Spinal cord (tissue), 10 donors: Measurements from ENCODE around the gene FBXL7. TPM values are rescaled to one million over a fixed set of nuclear protein-coding genes. Genes with fewer than 3 reads are reported as not detected.

Experiments used
- DNase-seq, 6 donors: peaks; one replicate each; pipeline versions ENCODE4 v3.0.0 to v3.0.0-alpha.2; 2013 to 2015; ENCODE audit warnings: low spot score in 6 of 6, low read depth in 4 of 6
- H3K27ac ChIP-seq: one replicate; pipeline ENCODE4 v1.5.1; 2013; ENCODE audit warnings: low read depth, low read length, control low read depth
- H3K27me3 ChIP-seq: one replicate; pipeline ENCODE4 v1.6.1; 2013; ENCODE audit warnings: low read length; ENCODE audit not compliant: control insufficient read depth, insufficient read depth
- H3K36me3 ChIP-seq: one replicate; pipeline ENCODE4 v1.6.1; 2013; ENCODE audit warnings: low read length; ENCODE audit not compliant: control insufficient read depth, insufficient read depth
- H3K4me1 ChIP-seq: one replicate; pipeline ENCODE4 v1.6.1; 2013; ENCODE audit warnings: low read length; ENCODE audit not compliant: control insufficient read depth, insufficient read depth
- H3K4me3 ChIP-seq: one replicate; pipeline ENCODE4 v1.5.1; 2013; ENCODE audit warnings: low read depth, low read length, control low read depth
- H3K9me3 ChIP-seq: one replicate; pipeline ENCODE4 v1.6.1; 2013; ENCODE audit warnings: low read length; ENCODE audit not compliant: control insufficient read depth, insufficient read depth
- WGBS: methylation state at CpG from one replicate; pipeline ENCODE4 v1.1.5; 2013; ENCODE audit warnings: missing lambda C conversion rate; ENCODE audit not compliant: insufficient coverage; 5-methylcytosine and 5-hydroxymethylcytosine counted together
- polyA plus RNA-seq, 2 donors: library from polyadenylated mRNA; unstranded; fragments of 120-200 nt; gene quantifications; one replicate each; pipeline ENCODE4 v1.2.1, GENCODE V29; 2013; ENCODE audit not compliant: insufficient read length in 2 of 2
- total RNA-seq, 2 donors: library from RNA; depleted of rRNA in 1 of 2; stranded (reverse); fragments of 120-200 nt in 1 of 2; fragments of >200 nt in 1 of 2; gene quantifications; one replicate each; pipeline versions ENCODE4 v1.2.3 to v1.2.4, GENCODE V29; 2013 to 2014
- donor health status: healthy.

FBXL7 gene
- total and polyA plus RNA-seq, 4 donors, result 6.9 to 29.8 (median 24.8) TPM

DNA sequence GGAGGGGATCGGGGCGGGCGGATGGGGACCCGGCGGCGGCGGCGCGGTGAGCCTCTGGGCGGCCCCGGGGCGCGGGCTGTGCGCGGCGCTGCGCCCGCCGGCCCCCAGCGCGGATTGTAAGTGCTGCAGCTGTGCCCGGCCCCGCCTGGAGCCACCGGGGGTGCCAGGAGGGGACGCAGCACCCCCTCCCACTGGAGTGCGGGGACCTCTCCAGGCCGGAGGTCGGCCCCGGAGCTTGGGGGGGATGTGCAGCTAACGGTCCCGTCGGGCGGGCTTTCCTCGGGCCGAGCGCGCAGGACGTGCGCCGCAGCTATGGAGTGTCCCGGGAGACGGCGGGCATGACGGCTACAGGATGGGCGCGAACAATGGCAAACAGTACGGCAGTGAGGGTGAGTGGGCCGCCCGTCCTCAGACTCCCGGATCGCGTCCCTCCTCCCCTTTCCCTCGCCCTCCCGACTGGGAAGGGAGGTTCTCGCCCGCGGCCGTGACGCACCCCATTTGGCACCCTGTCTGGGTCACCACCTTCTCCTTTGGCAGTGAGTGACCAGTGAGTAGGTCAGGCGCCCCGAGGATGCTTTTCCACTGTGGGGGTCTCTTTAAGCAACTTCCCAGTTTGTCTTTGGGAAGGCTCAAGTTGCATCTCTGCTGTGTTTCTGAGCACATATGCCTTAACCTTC lies 483 bp downstream of the FBXL7 start:
- DNase-seq, result peak in 2 of 6 donors; percentile 68 to 71
- under 1% methylated on average over 61 of the region's 61 CpGs for whole genome bisulfite sequencing

DNA sequence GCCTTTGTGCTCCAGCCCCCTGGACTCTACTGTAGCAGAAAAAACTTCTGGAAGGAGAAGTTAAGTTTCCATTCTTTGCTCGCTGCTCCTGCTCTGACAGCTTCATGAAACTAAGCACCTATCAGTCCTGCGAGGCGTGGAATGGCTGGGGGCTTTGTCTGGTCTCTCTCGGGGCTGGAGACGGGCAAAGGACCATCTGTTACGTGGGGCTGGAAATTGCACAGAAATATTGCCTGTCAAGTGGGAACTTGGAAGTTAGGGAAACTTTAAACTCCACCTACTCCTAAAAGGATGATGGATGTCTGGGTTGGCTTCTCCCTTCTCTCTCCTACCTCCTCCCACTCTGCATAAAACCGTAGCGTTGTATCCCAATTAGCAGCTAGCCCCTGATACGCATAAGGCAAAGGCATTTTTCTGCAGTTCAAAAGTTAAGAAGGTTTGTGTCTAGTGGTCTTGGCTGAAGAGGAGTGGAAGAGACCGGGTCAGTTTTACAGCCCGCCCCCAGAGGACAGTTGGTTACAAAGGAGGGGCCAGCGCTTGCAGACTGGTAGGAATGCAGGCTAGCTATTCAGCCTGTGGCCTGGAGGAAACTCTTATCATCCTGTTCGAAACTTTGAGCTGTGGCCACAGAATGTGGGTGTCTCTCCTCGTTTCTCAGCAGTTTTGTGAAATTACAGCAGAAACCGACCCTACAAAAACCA lies 1.3 kb downstream of the FBXL7 start:
- WGBS, result 4% methylated on average over 5 of the region's 15 CpGs
- Histone ChIP-seq H3K27me3 (no peaks in the 10 kb centered on the region), H3K36me3 (no peaks in the 10 kb centered on the region), H3K4me3 (peak overlapping the region; percentile 57), H3K9me3 (no peaks in the 10 kb centered on the region), H3K4me1 (peaks cover 4% of the 10 kb centered on the region), H3K27ac (peak overlapping the region; percentile 65)
- DNase-seq, result peak in 3 of 6 donors; percentile 65 to 76 (median 70)

More for the DNA sequence above, 483 bp downstream of the FBXL7 start:
- H3K4me1 ChIP-seq, result peaks cover 4% of the 10 kb centered on the region
- peak overlapping the region; percentile 65 for H3K27ac ChIP-seq
- peak overlapping the region; percentile 57 for H3K4me3 ChIP-seq
- no peaks in the 10 kb centered on the region for H3K36me3 ChIP-seq
- no peaks in the 10 kb centered on the region for H3K9me3 ChIP-seq
- peaks cover 2% of the 10 kb centered on the region for H3K27me3 ChIP-seq

DNA sequence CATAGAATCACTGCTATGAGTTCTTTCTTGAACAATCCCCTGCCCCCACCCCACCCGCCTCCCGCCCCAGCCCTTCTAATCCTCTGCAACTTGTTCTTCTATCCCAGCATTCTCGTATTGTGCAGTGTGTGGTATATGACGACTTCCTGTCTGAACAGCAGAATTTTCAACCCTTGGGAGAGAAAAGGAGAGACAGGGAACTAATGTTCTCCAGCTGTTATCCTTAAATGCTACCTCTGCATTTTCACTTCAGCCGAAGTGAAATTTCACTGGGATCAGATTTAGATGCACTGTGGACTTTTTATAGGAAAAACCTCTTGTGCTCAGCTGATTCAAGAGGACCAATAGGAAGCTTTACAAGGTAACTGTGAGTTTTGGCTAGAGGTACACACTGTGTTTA lies 2.2 kb downstream of the FBXL7 start:
- Histone ChIP-seq H3K9me3 (no peaks in the 10 kb centered on the region), H3K27ac (peak overlapping the region; percentile 65), H3K36me3 (no peaks in the 10 kb centered on the region), H3K27me3 (no peaks in the 10 kb centered on the region), H3K4me1 (peaks cover 4% of the 10 kb centered on the region), H3K4me3 (peak overlapping the region; percentile 57)
- peak in 2 of 6 donors; percentile 30 to 31 for DNase-seq
- no CpG with 5 or more reads among the region's 5 CpGs for WGBS

DNA sequence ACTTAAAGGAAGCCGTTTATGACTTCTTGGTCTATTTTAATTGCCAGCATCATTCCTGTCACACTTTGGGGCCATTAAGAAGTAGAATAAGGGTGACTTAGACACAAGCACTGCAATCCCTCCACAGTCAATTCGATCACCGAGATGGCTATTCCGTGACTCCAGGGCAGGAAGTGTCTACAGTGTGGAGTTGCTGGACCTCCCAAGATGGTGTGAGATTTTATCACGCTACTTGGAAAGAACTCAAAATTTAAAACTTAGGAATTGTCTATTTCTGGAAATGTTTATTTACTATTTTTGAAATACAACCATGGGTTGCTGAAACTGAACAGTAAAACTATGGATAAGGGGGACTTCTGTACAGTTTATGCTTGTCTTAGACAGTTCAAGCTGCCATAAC lies 6.2 kb downstream of the FBXL7 start:
- H3K4me1 ChIP-seq, result no peaks in the 10 kb centered on the region
- DNase-seq, result no peak
- no CpG with 5 or more reads among the region's 5 CpGs for WGBS
- no peak overlapping the region for H3K4me3 ChIP-seq
- H3K27ac ChIP-seq, result no peak overlapping the region
- H3K36me3 ChIP-seq, result no peaks in the 10 kb centered on the region
- H3K9me3 ChIP-seq, result no peaks in the 10 kb centered on the region
- H3K27me3 ChIP-seq, result no peaks in the 10 kb centered on the region

DNA sequence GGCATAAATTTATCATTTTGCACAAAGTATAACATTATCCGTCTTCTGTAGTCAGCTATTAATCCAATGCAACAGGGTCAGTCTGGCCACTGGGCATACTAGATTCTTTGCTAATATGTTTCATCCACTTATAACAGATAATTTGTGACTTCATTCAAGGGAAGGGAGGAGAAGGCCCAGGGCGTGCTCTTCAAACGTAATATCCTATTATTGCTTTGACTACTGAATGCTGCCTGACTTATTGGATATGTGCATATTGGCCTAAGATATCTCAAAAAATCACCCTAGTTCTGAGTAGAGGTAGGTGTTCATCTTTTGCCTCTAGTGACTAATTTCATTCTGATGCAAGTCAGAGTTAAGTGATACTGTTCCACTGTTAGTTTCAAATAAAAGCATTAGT lies 6.9 kb downstream of the FBXL7 start:
- no peak overlapping the region for H3K27ac ChIP-seq
- no peaks in the 10 kb centered on the region for H3K36me3 ChIP-seq
- no peaks in the 10 kb centered on the region for H3K9me3 ChIP-seq
- H3K27me3 ChIP-seq, result no peaks in the 10 kb centered on the region
- no CpG with 5 or more reads among the region's 3 CpGs for WGBS
- DNase-seq, result no peak
- H3K4me1 ChIP-seq, result no peaks in the 10 kb centered on the region
- H3K4me3 ChIP-seq, result no peak overlapping the region

DNA sequence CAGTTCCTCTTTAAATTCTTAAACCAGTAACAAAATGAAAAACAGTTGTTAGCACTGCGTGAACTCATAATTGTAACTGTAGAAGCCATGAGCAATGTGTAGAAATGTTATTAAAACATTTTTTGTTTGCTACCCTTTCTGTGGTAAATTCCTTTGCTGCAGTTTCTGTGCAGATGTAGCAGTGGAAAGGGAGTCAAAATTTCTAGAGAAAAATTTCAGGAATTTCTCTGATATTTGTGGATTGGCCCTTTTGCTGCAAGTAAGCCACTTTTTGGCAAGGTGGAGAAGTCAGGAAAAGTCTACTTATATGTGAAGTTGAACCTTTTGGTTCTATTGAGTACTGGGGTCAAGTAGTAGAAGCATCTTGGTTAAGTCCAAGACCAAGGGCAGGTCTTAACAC lies 10.1 kb downstream of the FBXL7 start:
- H3K4me3 ChIP-seq, result no peak overlapping the region
- no peaks in the 10 kb centered on the region for H3K36me3 ChIP-seq
- H3K27me3 ChIP-seq, result no peaks in the 10 kb centered on the region
- WGBS, result no CpG with 5 or more reads among the region's 1 CpG
- H3K4me1 ChIP-seq, result no peaks in the 10 kb centered on the region
- no peak for DNase-seq
- no peaks in the 10 kb centered on the region for H3K9me3 ChIP-seq
- H3K27ac ChIP-seq, result no peak overlapping the region

DNA sequence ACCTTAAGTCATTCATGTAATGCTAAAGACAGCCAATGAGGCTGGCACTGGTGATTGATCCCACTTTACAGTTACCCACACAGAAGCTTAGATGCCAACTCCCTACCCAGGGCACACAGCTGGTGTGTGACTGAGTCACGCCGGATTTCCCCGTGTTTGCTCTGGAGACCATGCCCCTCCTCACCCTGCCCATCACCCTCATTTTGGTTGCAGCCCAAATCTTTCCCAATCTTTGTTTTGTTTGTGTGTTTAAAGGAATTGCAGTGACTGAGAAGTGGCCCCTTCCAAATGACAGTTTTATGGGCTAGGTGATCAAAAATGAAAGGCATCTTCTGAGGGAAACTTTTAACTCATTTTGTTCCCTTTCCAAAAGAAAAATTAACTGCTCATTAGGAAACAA lies 10.9 kb downstream of the FBXL7 start:
- Histone ChIP-seq H3K27ac (no peak overlapping the region), H3K36me3 (no peaks in the 10 kb centered on the region), H3K27me3 (no peaks in the 10 kb centered on the region), H3K4me3 (no peak overlapping the region), H3K4me1 (no peaks in the 10 kb centered on the region), H3K9me3 (no peaks in the 10 kb centered on the region)
- no CpG with 5 or more reads among the region's 3 CpGs for WGBS
- DNase-seq, result no peak

DNA sequence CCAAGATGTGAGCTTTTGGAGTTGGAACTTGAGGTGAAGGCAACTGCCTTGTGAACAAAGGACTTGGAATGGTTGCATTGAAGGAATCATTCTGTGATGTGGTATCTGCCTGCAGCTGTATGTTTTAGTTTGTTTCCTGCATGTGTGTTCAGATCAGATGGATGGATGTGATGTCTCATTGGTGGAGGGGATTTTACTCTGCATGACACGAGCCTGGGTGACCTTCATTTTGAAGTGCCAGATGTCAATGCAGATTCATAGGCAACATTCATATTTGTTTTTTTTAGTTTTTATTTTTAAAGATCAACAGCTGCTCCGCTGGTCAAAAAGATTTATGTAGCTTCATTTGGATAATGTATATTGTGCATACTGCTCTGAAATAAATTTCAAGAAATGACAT lies 13.5 kb downstream of the FBXL7 start:
- Histone ChIP-seq H3K27me3 (no peaks in the 10 kb centered on the region), H3K27ac (no peak overlapping the region), H3K4me3 (no peak overlapping the region), H3K9me3 (no peaks in the 10 kb centered on the region), H3K4me1 (no peaks in the 10 kb centered on the region), H3K36me3 (no peaks in the 10 kb centered on the region)
- WGBS, result no CpG with 5 or more reads among the region's 2 CpGs
- peak in 1 of 6 donors; percentile 57 for DNase-seq

DNA sequence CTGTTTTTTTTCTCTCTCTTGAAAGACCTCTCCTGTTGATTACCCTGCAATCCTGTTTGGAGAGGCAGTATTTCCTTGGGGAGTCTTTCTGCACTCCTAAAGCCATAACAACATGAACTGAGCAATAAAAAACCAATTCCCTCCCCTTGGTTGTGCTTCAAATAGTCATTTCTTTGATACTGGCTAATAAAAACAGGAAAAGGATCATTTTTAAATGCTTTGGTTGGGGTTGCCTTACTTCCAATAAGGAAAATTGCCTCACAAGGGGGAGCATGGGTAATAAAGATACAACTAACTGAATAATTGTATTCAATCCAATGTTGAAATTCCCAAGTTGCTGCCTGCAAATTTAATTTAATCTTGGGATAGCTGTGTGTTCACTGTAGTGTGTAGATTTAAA lies 13.9 kb downstream of the FBXL7 start:
- DNase-seq, result peak in 1 of 6 donors; percentile 91

DNA sequence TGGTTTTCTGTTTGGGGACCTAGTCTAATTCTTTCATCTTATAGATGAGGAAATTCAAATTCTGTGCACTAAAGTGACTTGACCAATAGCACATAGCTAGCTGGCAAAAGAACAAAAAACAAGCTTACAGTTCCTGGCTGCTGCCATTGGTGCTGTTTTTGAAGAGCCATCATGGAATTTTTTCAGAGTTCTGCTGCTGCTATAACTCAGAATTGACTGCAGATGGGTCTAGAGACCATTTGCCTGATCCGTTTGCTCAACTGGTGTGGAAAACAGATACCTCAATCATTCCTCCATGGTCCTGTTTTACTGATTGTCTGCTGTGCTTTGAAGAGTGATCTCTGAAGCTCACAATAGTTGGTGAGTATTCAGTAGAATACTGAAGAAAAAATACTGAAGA lies 15.2 kb downstream of the FBXL7 start:
- peak in 1 of 6 donors; percentile 33 for DNase-seq
- no CpG with 5 or more reads among the region's 1 CpG for WGBS
- no peaks in the 10 kb centered on the region for H3K27me3 ChIP-seq
- no peaks in the 10 kb centered on the region for H3K4me1 ChIP-seq
- H3K9me3 ChIP-seq, result no peaks in the 10 kb centered on the region
- no peak overlapping the region for H3K27ac ChIP-seq
- no peak overlapping the region for H3K4me3 ChIP-seq
- H3K36me3 ChIP-seq, result no peaks in the 10 kb centered on the region

More for the DNA sequence above, 13.9 kb downstream of the FBXL7 start:
- Histone ChIP-seq H3K9me3 (no peaks in the 10 kb centered on the region), H3K27ac (no peak overlapping the region), H3K4me1 (no peaks in the 10 kb centered on the region), H3K4me3 (no peak overlapping the region), H3K27me3 (no peaks in the 10 kb centered on the region), H3K36me3 (no peaks in the 10 kb centered on the region)
